ENCODE measurements around the gene KIF6. TPM values are rescaled to one million over a fixed set of nuclear protein-coding genes. Genes with fewer than 3 reads are reported as not detected.

KIF6 gene
- total RNA-seq, 1 experiment from 2014 or later: not detected

DNA sequence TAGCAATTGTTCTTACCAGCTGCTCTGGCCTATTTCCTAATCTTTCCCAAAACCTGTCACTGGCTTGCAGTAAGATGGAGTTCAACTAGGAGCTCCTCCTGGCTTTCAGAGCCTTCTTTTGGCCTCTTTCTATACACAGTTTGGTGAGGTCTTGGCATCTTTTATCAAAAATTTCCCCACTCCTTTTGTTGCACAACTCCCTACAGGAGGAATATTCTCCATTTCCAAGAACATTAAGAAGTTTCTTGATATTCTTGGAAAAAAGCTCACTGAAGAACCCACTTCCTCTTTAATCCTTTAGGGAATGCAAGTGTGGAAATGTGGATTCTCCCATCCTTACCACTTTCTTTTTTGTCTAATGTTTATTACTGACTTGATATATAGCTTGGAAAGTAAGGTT is 231.4 kb downstream of the KIF6 start:
- ATAC-seq: no peak
- Histone ChIP-seq H3K9me3 (ENCODE audit: control insufficient read depth in 1 of 2, insufficient read depth in 1 of 2, low read depth in 1 of 2, low read length in 2 of 2) (no peaks in the 10 kb centered on the region), H3K27me3 (ENCODE audit: insufficient read depth, low read length) (peaks cover 83% of the 10 kb centered on the region), H3K27ac (ENCODE audit: low read depth, low read length) (no peak overlapping the region), H3K9me2 (ENCODE audit: insufficient read depth) (no peaks in the 10 kb centered on the region), H2AFZ (ENCODE audit: low read depth, low read length, poor library complexity, severe bottlenecking) (no peak overlapping the region), H3K4me2 (ENCODE audit: low read length) (no peak overlapping the region), H3K36me3 (ENCODE audit: control insufficient read depth in 1 of 2, insufficient read depth in 2 of 2, low read length in 2 of 2) (no peaks in the 10 kb centered on the region), H4K20me1 (ENCODE audit: insufficient read depth) (no peaks in the 10 kb centered on the region; the same call in 1 of the 2 replicates), H3K9ac (ENCODE audit: low read length) (no peak overlapping the region), H3K4me1 (ENCODE audit: control insufficient read depth in 1 of 2, insufficient read depth in 2 of 2, low read length in 2 of 2) (no peaks in the 10 kb centered on the region), H3K79me2 (ENCODE audit: insufficient read depth, low read length) (no peaks in the 10 kb centered on the region), H3K4me3 (replicated peaks in 1 of 2; ENCODE audit: low read depth in 1 of 2, low read length in 2 of 2) (no peak overlapping the region)
- CTCF ChIA-PET: no interaction called here
- intact Hi-C loops (cut with micrococcal nuclease): no loop called here
- POLR2A ChIA-PET: no interaction called here
- no TSS peak for BruUV-seq (replicated peaks)
- TF ChIP-seq EZH2phosphoT487 (IDR thresholded peaks at IDR 0.05; ENCODE audit: borderline replicate concordance) (no peak), FOSL1 (IDR thresholded peaks at IDR 0.05; ENCODE audit: low read depth) (no peak)
- DNase-seq (ENCODE audit: low read depth, low spot score): no peak
- RAD21 ChIA-PET (ENCODE audit: low non-redundant PET in 1 of 2, low total read pairs in 2 of 2, uncharacterized antibody in 2 of 2, unreplicated experiment in 2 of 2): no interaction called here

GRCh38 chr6:39493174-39493573 is 232.0 kb downstream of the KIF6 start:
- DNase-seq (ENCODE audit: low read depth, low spot score): no peak
- Histone ChIP-seq H3K9ac (ENCODE audit: low read length) (no peak overlapping the region), H3K4me1 (ENCODE audit: control insufficient read depth in 1 of 2, insufficient read depth in 2 of 2, low read length in 2 of 2) (no peaks in the 10 kb centered on the region), H3K9me3 (ENCODE audit: control insufficient read depth in 1 of 2, insufficient read depth in 1 of 2, low read depth in 1 of 2, low read length in 2 of 2) (no peaks in the 10 kb centered on the region), H3K9me2 (ENCODE audit: insufficient read depth) (no peaks in the 10 kb centered on the region), H3K27me3 (ENCODE audit: insufficient read depth, low read length) (peaks cover 86% of the 10 kb centered on the region), H2AFZ (ENCODE audit: low read depth, low read length, poor library complexity, severe bottlenecking) (no peak overlapping the region), H3K79me2 (ENCODE audit: insufficient read depth, low read length) (no peaks in the 10 kb centered on the region), H3K36me3 (ENCODE audit: control insufficient read depth in 1 of 2, insufficient read depth in 2 of 2, low read length in 2 of 2) (no peaks in the 10 kb centered on the region), H3K4me3 (replicated peaks in 1 of 2; ENCODE audit: low read depth in 1 of 2, low read length in 2 of 2) (no peak overlapping the region), H3K4me2 (ENCODE audit: low read length) (no peak overlapping the region), H3K27ac (ENCODE audit: low read depth, low read length) (no peak overlapping the region), H4K20me1 (ENCODE audit: insufficient read depth) (no peaks in the 10 kb centered on the region; the same call in 1 of the 2 replicates)
- ATAC-seq: no peak
- no peak for TF ChIP-seq POLR2AphosphoS5 (IDR thresholded peaks at IDR 0.05; ENCODE audit: low read depth, low read length)
- TF ChIP-seq YY1 (IDR thresholded peaks at IDR 0.05; ENCODE audit: extremely low read depth, insufficient replicate concordance, low read depth, low read length): no peak
- TF ChIP-seq, protein P1, sequence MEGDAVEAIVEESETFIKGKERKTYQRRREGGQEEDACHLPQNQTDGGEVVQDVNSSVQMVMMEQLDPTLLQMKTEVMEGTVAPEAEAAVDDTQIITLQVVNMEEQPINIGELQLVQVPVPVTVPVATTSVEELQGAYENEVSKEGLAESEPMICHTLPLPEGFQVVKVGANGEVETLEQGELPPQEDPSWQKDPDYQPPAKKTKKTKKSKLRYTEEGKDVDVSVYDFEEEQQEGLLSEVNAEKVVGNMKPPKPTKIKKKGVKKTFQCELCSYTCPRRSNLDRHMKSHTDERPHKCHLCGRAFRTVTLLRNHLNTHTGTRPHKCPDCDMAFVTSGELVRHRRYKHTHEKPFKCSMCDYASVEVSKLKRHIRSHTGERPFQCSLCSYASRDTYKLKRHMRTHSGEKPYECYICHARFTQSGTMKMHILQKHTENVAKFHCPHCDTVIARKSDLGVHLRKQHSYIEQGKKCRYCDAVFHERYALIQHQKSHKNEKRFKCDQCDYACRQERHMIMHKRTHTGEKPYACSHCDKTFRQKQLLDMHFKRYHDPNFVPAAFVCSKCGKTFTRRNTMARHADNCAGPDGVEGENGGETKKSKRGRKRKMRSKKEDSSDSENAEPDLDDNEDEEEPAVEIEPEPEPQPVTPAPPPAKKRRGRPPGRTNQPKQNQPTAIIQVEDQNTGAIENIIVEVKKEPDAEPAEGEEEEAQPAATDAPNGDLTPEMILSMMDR (IDR thresholded peaks at IDR 0.05 in 2 of 3, conservative IDR thresholded peaks at IDR 0.05 in 1 of 3; ENCODE audit: borderline replicate concordance in 1 of 3, insufficient read depth in 1 of 3, low read depth in 2 of 3, low read length in 2 of 3): no peak
- BruUV-seq (replicated peaks): no TSS peak
- POLR2A ChIA-PET: no interaction called here
- CTCF ChIA-PET: no interaction called here
- RAD21 ChIA-PET (ENCODE audit: low non-redundant PET in 1 of 2, low total read pairs in 2 of 2, uncharacterized antibody in 2 of 2, unreplicated experiment in 2 of 2): no interaction called here
- intact Hi-C loops (cut with micrococcal nuclease): no loop called here
